Activated CD4-positive, alpha-beta T cell treated with anti-CD3 and anti-CD28 coated beads, Interleukin-2, amount 50 U/mL, for 4 hours (primary cell): ENCODE measurements around the gene RPL21.
"Not testable (repeated sequence)": the region's sequence is repeated elsewhere in the genome, so short reads cannot be mapped to it uniquely, and the experiment has no call there.

Experiments
- DNase-seq, 2 experiments: peaks; one replicate each; pipeline ENCODE4 v3.0.0-alpha.2; 2020

RPL21 gene

DNA sequence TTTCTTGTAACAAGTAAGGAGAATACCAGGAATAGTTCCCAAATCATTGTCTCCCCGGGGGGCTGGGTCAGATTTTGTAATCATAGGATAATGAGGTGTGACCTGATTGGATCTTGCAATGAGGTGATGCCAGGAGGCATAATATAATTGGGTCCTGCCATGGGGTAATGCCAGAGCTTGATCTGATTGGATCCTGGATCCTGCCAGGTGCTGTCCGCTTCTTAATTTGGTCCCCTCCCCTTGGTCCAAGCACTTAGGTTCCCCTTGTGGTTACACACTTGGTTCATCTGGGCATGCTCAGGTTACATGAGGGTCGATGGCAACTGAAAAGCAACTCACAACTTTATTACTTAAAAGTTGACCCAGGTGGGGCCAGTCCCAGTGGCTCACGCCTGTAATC is 39.4 kb downstream of the RPL21 start:
- DNase-seq: no peak

DNA sequence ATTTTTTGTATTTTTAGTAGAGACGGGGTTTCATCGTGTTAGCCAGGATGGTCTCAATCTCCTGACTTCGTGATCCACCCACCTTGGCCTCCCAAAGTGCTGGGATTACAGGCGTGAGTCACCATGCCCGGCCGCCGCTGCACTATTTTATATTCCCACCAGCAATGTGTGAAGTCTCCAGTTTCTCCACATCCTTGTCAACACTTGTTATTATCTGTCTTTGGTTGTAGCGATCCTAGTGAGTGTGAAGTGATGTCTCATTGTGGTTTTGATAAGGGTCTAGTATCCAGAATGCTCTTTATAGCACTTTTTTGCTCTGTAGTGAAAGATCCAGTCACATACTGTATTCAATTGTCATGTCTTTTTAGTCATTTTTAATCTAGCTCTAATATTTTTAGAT is 40.6 kb downstream of the RPL21 start:
- DNase-seq: not testable (repeated sequence)

DNA sequence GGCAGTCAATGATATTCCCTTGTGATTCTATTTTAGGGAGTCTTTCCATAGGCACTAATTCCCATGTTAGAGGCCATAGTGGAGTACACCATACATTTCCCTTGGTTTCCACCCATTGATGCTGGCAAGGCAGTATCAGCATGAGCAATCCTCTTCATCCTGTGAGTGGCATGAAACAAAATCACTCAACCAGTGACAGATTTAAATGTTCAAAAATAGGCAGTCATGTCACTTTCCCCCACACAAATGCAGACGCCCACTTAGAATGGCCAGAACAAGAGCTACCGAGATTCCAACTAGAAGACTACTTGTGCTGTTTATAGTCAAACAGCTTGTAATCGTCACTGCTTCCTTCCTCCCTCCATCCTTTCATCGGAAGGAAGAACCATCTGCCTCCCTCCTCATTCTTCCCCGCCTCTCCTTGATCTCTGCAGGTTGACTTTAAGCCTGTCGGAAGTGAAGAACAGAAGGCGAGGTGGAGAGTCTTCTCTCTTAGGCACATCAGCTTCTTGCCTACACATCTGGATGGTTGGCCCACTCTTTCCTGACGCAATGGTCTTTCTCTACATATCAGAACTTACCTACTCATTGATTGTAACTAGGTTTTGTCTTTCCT is 41.8 kb downstream of the RPL21 start:
- no peak for DNase-seq

GRCh38 chr13:27293873-27294515 is 42.6 kb downstream of the RPL21 start:
- peak; percentile 4 to 5 for DNase-seq

- DNase-seq: peak; percentile 30 to 33
These were observed 43.7 kb downstream of the RPL21 start for GRCh38 chr13:27295096-27295495.

DNA sequence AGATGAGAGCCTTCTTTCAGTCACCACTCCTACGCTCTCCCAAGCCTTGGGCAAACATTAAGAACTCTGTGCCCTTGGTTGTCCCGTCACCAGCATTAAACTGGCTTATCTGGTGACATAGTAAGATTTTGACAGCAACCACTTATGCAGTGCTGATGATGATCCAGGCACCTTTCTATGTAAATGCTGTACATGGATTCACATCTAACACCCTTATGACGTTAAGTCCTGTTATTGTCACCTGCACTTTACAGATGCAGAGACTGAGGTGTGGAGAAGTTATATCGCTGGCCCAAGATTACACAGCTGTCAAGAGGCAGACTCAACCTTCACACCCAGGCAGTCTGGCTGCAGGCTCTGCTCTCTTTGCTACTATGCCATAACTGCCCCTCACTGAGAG is 44.3 kb downstream of the RPL21 start:
- DNase-seq: no peak

DNA sequence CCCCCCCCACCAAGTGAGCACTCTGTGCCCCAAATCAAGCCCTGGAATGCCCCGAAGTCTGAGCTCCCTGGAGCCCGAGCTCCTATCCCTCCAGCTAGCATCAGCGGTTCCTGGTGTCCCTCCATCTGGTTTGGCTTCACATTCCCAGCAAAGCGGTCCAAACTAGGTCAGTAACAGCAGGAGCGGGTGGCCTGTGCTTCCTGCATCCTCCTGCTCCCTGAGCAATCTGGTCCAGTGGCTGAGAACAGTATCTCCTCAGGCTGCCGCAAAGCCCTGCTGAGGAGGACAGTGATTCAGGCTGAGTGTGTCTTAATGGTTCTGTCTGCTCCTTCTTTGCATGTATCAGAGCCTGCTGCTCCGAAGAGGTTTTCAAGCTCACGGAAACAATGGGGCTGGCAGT is 45.1 kb downstream of the RPL21 start:
- no peak for DNase-seq

DNA sequence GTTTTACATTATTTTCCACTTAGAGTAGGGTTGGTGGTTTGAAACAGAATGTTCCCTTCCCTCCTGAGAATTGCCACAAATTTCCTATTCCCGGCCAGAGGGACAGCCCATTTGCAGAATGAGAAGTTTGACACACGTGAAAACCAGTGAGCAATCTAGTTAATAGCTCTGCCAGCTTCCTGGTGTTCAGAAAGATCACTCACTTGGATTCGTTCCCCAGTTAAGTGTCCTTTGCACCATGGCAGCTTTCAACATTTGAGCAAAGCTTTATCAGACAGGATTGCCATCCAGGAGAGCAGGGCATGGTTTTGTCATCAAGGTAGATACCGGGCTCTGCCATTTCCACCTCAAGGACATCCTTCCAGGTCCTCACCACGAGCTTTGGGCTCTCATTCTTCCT is 47.5 kb downstream of the RPL21 start:
- DNase-seq: no peak

DNA sequence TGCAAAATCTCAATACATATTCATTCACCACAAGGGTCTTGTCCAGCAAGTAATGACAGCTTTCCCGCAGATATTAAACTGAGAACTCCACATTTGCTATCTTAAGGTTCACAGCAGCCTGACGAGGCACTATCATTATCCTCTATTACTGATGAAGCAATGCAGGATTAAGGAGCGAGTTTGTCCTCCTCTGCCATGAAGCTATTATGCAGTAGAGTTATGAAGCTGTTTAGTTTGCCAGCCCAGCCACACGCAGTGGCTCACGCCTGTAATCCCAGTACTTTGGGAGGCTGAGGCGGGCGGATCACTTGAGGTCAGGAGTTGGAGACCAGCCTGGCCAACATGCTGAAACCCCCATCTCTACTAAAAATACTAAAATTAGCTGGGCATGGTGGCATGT is 49.0 kb downstream of the RPL21 start:
- not testable (repeated sequence) for DNase-seq

DNA sequence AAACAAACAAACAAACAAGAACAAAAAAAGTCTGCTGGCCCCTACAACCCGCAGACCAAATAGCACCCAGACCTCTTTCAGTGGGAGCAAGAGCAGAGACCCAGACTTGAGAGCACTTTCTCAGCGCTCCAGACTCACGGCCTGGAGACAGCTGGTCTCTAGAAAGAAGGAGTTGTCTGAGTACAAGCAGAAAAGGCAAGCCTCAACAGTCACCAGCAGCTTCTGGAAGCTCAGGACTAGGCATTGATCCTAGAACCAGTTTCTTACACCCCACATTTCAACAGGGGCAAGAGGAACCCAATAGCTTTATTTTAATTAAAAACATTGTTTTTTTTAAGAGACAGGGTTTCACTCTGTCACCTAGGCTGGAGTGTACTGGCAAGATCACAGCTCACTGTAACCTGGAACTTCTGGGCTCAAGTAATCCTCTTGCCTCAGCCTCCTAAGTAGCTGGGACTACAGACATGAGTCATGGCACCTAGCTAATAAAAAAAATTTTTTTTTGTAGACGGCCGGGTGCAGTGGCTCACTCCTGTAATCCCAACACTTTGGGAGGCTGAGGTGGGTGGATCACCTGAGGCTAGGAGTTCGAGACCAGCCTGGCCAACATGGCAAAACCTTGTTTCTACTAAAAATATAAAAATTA is 49.7 kb downstream of the RPL21 start:
- no peak for DNase-seq

GRCh38 chr13:27302643-27303262 is 51.4 kb downstream of the RPL21 start:
- DNase-seq: no peak

GRCh38 chr13:27304099-27304498 is 52.7 kb downstream of the RPL21 start:
- DNase-seq: no peak

DNA sequence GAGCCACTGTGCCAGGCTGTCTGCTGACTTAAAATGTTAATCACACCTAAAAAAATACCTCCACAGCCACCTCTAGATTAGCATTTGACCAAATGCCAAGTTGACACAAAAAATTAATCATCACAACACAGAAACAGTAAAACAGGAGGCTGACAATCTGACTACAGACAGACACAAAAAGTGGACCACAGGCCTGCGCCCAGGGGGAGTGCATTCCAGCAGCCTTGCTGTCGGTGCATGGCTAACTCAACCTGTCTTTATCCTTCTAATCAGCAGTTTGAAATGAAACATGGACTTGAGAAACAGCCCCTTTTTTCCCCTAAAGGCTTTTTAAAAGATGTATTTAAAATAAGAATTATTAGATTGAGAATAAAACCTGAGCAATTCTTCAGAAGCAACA is 53.3 kb downstream of the RPL21 start:
- DNase-seq: no peak
